Endodermal cell (in vitro differentiated cells): Measurements from ENCODE around the gene SPX. TPM values are rescaled to one million over a fixed set of nuclear protein-coding genes. Genes with fewer than 3 reads are reported as not detected.

Experiments used
- DNase-seq: peaks from one replicate; pipeline ENCODE4 v3.0.0-alpha.2; 2017
- H3K27ac ChIP-seq: 2 replicates; pipeline ENCODE4 v1.5.1; 2013; ENCODE audit warnings: mild to moderate bottlenecking, low read depth, low read length, moderate library complexity
- H3K27me3 ChIP-seq: 2 replicates; pipeline ENCODE4 v1.6.1; 2013; ENCODE audit warnings: mild to moderate bottlenecking, low read length, moderate library complexity; ENCODE audit not compliant: insufficient read depth, control insufficient read depth, poor library complexity, severe bottlenecking
- H3K36me3 ChIP-seq: 2 replicates; pipeline ENCODE4 v1.7.0; 2013; ENCODE audit warnings: mild to moderate bottlenecking, low read length, moderate library complexity; ENCODE audit not compliant: control insufficient read depth, insufficient read depth
- H3K4me1 ChIP-seq: one replicate; pipeline ENCODE4 v1.7.0; 2013; ENCODE audit warnings: low read length; ENCODE audit not compliant: control insufficient read depth, insufficient read depth
- H3K4me3 ChIP-seq: 2 replicates; pipeline ENCODE4 v1.5.1; 2013; ENCODE audit warnings: mild to moderate bottlenecking, low read length, moderate library complexity
- H3K9ac ChIP-seq: 2 replicates; pipeline ENCODE4 v1.6.1; 2013; ENCODE audit warnings: mild to moderate bottlenecking, low read length, moderate library complexity; ENCODE audit not compliant: poor library complexity, severe bottlenecking; ENCODE audit errors: extremely low read depth
- H3K9me3 ChIP-seq: 2 replicates; pipeline ENCODE4 v1.6.1; 2013; ENCODE audit warnings: mild to moderate bottlenecking, low read length, moderate library complexity; ENCODE audit not compliant: control insufficient read depth
- H3K27ac Mint-ChIP-seq: 2 replicates; pipeline ENCODE4 v1.8.0; 2020; ENCODE audit warnings: mixed read lengths
- H3K27me3 Mint-ChIP-seq: 2 replicates; pipeline ENCODE4 v1.8.0; 2021; ENCODE audit warnings: mild to moderate bottlenecking, mixed read lengths; ENCODE audit not compliant: insufficient read depth
- H3K36me3 Mint-ChIP-seq: 2 replicates; pipeline ENCODE4 v1.8.0; 2020; ENCODE audit warnings: low read depth, mixed read lengths
- H3K4me1 Mint-ChIP-seq: 2 replicates; pipeline ENCODE4 v1.8.0; 2020; ENCODE audit warnings: mixed read lengths
- H3K4me3 Mint-ChIP-seq: 2 replicates; pipeline ENCODE4 v1.8.0; 2020; ENCODE audit warnings: mild to moderate bottlenecking, moderate library complexity, mixed read lengths
- H3K9me3 Mint-ChIP-seq: 2 replicates; pipeline ENCODE4 v1.8.0; 2020; ENCODE audit warnings: mild to moderate bottlenecking, mixed read lengths
- WGBS, 2 experiments: methylation state at CpG; one replicate each; pipeline versions ENCODE4 v1.1.5 to v1.1.7; 2013; ENCODE audit warnings: missing lambda C conversion rate in 2 of 2, mixed read lengths in 1 of 2; ENCODE audit not compliant: insufficient coverage in 1 of 2, insufficient read length in 1 of 2; 5-methylcytosine and 5-hydroxymethylcytosine counted together
- total RNA-seq, 2 donors: library from RNA; stranded (reverse); fragmentation: NEBNext Ultra II Directional in 1 of 2; extraction: Animal tissue kit (Norgen Biotek cat#: 25700) in 1 of 2; gene quantifications; 2 replicates in 1 of 2; 3 replicates in 1 of 2; pipeline ENCODE4 v1.2.1, GENCODE V29; 2021
- TF ChIP-seq, protein P1 (sequence below): fragments of 200-600 bp; sonication (generic); conservative IDR thresholded peaks from 2 replicates; pipeline ENCODE4 v1.5.0; 2021; ENCODE audit warnings: antibody characterized with exemption, mild to moderate bottlenecking

Gene SPX
- total RNA-seq, 2 donors from 2014 or later, result 0.38 to 0.48 TPM

DNA sequence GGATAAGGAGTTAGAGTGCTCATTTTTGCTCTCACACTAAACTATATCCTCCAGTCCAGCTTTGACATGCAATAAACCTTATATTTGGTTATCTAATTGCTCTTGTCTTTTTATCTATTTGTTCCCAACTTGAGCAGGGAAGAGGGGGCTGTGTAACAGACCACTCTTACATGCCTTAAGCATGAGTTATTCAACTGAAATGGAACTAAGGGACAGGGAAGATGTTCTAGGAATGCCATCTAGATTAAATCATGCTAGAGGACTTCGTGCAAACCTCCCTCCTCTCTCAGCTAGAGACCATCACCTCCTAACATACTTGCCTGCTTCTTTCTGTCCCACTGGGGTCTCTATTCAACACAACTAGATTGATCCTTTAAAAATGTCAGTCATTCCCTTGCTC, 20.6 kb downstream of the SPX start:
- DNase-seq, result no peak
- no peak overlapping the region for H3K27ac ChIP-seq
- no peak overlapping the region for H3K9ac ChIP-seq
- H3K4me1 Mint-ChIP-seq, result no peaks in the 10 kb centered on the region
- H3K36me3 Mint-ChIP-seq, result no peaks in the 10 kb centered on the region
- no peaks in the 10 kb centered on the region for H3K27me3 ChIP-seq
- H3K27ac Mint-ChIP-seq, result no peak overlapping the region
- H3K4me3 Mint-ChIP-seq, result no peak overlapping the region
- no peaks in the 10 kb centered on the region for H3K36me3 ChIP-seq
- H3K9me3 Mint-ChIP-seq, result no peaks in the 10 kb centered on the region
- TF ChIP-seq, protein P1, sequence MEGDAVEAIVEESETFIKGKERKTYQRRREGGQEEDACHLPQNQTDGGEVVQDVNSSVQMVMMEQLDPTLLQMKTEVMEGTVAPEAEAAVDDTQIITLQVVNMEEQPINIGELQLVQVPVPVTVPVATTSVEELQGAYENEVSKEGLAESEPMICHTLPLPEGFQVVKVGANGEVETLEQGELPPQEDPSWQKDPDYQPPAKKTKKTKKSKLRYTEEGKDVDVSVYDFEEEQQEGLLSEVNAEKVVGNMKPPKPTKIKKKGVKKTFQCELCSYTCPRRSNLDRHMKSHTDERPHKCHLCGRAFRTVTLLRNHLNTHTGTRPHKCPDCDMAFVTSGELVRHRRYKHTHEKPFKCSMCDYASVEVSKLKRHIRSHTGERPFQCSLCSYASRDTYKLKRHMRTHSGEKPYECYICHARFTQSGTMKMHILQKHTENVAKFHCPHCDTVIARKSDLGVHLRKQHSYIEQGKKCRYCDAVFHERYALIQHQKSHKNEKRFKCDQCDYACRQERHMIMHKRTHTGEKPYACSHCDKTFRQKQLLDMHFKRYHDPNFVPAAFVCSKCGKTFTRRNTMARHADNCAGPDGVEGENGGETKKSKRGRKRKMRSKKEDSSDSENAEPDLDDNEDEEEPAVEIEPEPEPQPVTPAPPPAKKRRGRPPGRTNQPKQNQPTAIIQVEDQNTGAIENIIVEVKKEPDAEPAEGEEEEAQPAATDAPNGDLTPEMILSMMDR, result no peak
- H3K27me3 Mint-ChIP-seq, result peaks cover 2% of the 10 kb centered on the region
- no peak overlapping the region for H3K4me3 ChIP-seq
- H3K4me1 ChIP-seq, result no peaks in the 10 kb centered on the region
- no peaks in the 10 kb centered on the region for H3K9me3 ChIP-seq
- 0% methylated on average over 1 of the region's 1 CpG; no CpG with 5 or more reads in 1 of the 2 experiments for WGBS, 2 experiments

DNA sequence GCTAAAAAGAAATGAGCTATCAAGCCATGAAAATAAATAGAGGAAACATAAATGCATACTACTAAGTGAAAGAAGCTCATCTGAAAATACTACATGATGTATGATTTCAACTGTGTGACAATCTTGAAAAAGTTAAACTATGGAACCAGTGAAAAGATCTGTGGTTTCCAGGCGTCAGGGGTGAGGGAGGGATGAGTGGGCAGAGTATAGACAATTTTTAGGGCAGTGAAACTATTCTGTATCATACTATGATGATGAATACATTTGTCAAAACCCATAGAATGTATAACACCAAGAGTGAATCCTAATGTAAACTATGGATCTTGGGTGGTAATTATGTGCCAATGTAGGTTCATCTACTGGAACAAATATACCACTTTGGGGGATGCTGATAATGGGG, 21.3 kb downstream of the SPX start:
- no peaks in the 10 kb centered on the region for H3K36me3 ChIP-seq
- Mint-ChIP-seq H3K27ac (no peak overlapping the region), H3K9me3 (no peaks in the 10 kb centered on the region), H3K36me3 (no peaks in the 10 kb centered on the region), H3K27me3 (peaks cover 2% of the 10 kb centered on the region), H3K4me1 (no peaks in the 10 kb centered on the region), H3K4me3 (no peak overlapping the region)
- H3K9me3 ChIP-seq, result no peaks in the 10 kb centered on the region
- no peak for DNase-seq
- H3K4me3 ChIP-seq, result no peak overlapping the region
- WGBS, 2 experiments, result 86% methylated on average over 1 of the region's 1 CpG; no CpG with 5 or more reads in 1 of the 2 experiments
- no peak overlapping the region for H3K27ac ChIP-seq
- TF ChIP-seq, protein P1, result no peak
- no peaks in the 10 kb centered on the region for H3K4me1 ChIP-seq
- H3K27me3 ChIP-seq, result no peaks in the 10 kb centered on the region
- H3K9ac ChIP-seq, result no peak overlapping the region

DNA sequence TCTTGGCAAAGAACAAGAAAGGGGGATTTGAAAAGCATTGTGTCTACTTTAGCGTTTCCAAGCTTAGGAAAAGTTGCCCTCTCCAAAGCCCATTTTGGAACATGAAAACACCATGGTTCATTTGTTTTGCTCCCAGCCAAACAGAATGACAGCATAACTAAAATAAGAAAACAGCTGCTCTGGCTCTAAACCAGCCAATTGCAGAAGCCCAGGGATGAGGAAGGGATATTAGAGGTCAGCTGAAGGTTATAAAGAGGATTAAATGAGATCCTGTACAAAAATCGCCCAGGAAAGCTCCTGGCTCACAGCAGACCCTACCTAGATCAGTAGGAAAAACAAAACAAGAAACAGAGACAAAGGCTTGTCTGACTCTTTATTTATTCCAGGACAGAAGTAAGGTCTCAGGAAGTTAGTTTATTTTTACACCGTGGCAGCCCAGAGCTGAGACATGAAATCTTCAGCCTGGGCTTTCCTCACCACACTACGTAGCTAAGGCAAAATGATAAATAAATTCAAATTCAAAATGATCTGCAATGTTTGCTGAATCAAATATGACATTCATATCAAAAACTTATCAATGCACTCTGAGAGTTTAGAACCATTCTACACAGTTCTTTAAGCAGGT, 25.9 kb downstream of the SPX start:
- no peak overlapping the region for H3K9ac ChIP-seq
- no peaks in the 10 kb centered on the region for H3K36me3 Mint-ChIP-seq
- no peaks in the 10 kb centered on the region for H3K4me1 Mint-ChIP-seq
- WGBS, 2 experiments, result 95 to 100% methylated on average over 4 of the region's 4 CpGs
- peaks cover 8% of the 10 kb centered on the region for H3K9me3 Mint-ChIP-seq
- H3K4me3 Mint-ChIP-seq, result no peak overlapping the region
- no peak overlapping the region for H3K27ac Mint-ChIP-seq
- H3K4me1 ChIP-seq, result no peaks in the 10 kb centered on the region
- H3K9me3 ChIP-seq, result peaks cover 7% of the 10 kb centered on the region
- no peak for DNase-seq
- H3K4me3 ChIP-seq, result no peak overlapping the region
- TF ChIP-seq, protein P1, result no peak
- H3K27me3 ChIP-seq, result no peaks in the 10 kb centered on the region
- H3K27ac ChIP-seq, result no peak overlapping the region
- peaks cover 3% of the 10 kb centered on the region for H3K27me3 Mint-ChIP-seq
- no peaks in the 10 kb centered on the region for H3K36me3 ChIP-seq
